ENCODE data around the gene RAD21L1.

- no peak for TF ChIP-seq GLIS3 (CRISPR knock-in tag; IDR thresholded peaks at IDR 0.05)
- no peak for TF ChIP-seq RARB (CRISPR knock-in tag; IDR thresholded peaks at IDR 0.05)
Measured at GRCh38 chr20:1209447-1210387, 16.1 kb upstream of the RAD21L1 start.

Data from SK-N-SH treated with all-trans-retinoic acid at 6 μM for 48 hours (cell line).